Stomach (tissue), 9 donors: ENCODE measurements around the gene RSRC1. TPM values are rescaled to one million over a fixed set of nuclear protein-coding genes. Genes with fewer than 3 reads are reported as not detected.

ENCODE experiments used
- DNase-seq, 2 donors: peaks; one replicate each; pipeline versions ENCODE4 v3.0.0 to v3.0.0-alpha.2; 2013 to 2019
- H3K27ac ChIP-seq, 5 donors: fragments of 200-600 bp in 4 of 5; sonication (generic) in 4 of 5; one replicate each; pipeline ENCODE4 v1.5.1; 2013 to 2019; ENCODE audit warnings: mild to moderate bottlenecking in 1 of 5, moderate library complexity in 1 of 5
- H3K27me3 ChIP-seq, 3 donors: fragments of 200-600 bp; sonication (generic); one replicate each; pipeline ENCODE4 v1.5.1; 2017 to 2019; ENCODE audit warnings: mixed run types in 1 of 3
- H3K36me3 ChIP-seq, 4 donors: fragments of 200-600 bp; sonication (generic); 1 replicate in 3 of 4; 2 replicates in 1 of 4; pipeline ENCODE4 v1.5.1; 2016 to 2019
- H3K4me1 ChIP-seq, 4 donors: fragments of 200-600 bp; sonication (generic); one replicate each; pipeline ENCODE4 v1.5.1; 2016 to 2019
- H3K4me3 ChIP-seq, 4 donors: fragments of 200-600 bp; sonication (generic) in 3 of 4; one replicate each; pipeline ENCODE4 v1.5.1; 2016 to 2019; ENCODE audit warnings: mild to moderate bottlenecking in 1 of 4
- H3K9me3 ChIP-seq, 4 donors: fragments of 200-600 bp; sonication (generic); one replicate each; pipeline ENCODE4 v1.5.1; 2016 to 2019
- CTCF ChIP-seq, 7 experiments: fragments of 450-650 bp in 4 of 7; fragments of 200-600 bp in 3 of 7; sonication (generic) in 3 of 7; IDR thresholded peaks; one replicate each; pipeline ENCODE4 v1.5.1; 2016 to 2019; ENCODE audit warnings: antibody characterized with exemption in 7 of 7, control low read depth in 2 of 7, mild to moderate bottlenecking in 1 of 7
- EP300 ChIP-seq: sonication (generic); formaldehyde crosslinking; IDR thresholded peaks from one replicate; pipeline ENCODE4 v1.6.1; 2017; ENCODE audit warnings: antibody characterized with exemption
- POLR2A ChIP-seq, 4 donors: fragments of 450-650 bp; IDR thresholded peaks; one replicate each; pipeline ENCODE4 v1.6.1; 2016; ENCODE audit warnings: antibody characterized with exemption in 4 of 4, control low read depth in 2 of 4, mild to moderate bottlenecking in 1 of 4, moderate library complexity in 1 of 4
- POLR2AphosphoS5 ChIP-seq, 3 donors: sonication (generic); formaldehyde crosslinking; IDR thresholded peaks; one replicate each; pipeline ENCODE4 v1.6.1; 2016; ENCODE audit warnings: antibody characterized with exemption in 3 of 3
- WGBS, 5 donors: extraction: QIAGEN DNeasy Blood & Tissue Kit in 3 of 5; methylation state at CpG; one replicate each; pipeline versions ENCODE4 v1.1.5 to v1.1.7; 2013 to 2018; 5-methylcytosine and 5-hydroxymethylcytosine counted together
- intact Hi-C: fragments of 100-400 bp; cut with DNase I; formaldehyde crosslinking; loops from one replicate; pipeline ENCODE4 v1.15.1; 2023; ENCODE audit warnings: low total_unique reads
- polyA plus RNA-seq, 3 donors: library from polyadenylated mRNA; stranded (reverse); fragments of 200-250 nt; gene quantifications; one replicate each; pipeline ENCODE4 v1.2.3, GENCODE V29; 2013
- total RNA-seq, 5 donors: library from RNA; depleted of rRNA; stranded (reverse); fragments of >200 nt; gene quantifications; one replicate each; pipeline versions ENCODE4 v1.1.0 to v1.2.3, GENCODE V29; 2014 to 2016
- donor health status: healthy with polysubstance abuse.
- donor health status: Bipolar disorder and iron deficiency.
- donor health status: healthy.

RSRC1 gene
- total and polyA plus RNA-seq, 8 donors: 1.7 to 502 (median 12.0) TPM

DNA sequence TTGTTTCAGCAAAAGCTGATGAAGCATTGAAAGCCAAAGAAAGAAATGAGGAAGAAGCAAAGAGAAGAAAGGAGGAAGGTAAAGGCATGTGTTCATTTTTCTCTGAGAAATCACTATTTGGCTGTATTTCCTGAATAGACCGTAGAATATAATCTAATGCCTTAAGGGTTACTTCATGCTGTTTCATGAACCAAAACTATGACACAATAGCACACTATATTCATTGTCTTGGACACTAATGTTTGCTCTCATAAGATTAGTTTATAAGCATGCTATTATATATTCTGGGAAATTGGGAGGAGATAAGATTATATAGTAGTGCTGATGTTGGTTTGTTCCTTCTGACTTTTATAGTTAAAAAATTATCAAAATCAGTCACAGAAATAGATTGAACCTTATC lies 351.0 kb downstream of the RSRC1 start:
- WGBS, 5 donors: 0 to 53% (median 45%) methylated on average over 1 of the region's 1 CpG

DNA sequence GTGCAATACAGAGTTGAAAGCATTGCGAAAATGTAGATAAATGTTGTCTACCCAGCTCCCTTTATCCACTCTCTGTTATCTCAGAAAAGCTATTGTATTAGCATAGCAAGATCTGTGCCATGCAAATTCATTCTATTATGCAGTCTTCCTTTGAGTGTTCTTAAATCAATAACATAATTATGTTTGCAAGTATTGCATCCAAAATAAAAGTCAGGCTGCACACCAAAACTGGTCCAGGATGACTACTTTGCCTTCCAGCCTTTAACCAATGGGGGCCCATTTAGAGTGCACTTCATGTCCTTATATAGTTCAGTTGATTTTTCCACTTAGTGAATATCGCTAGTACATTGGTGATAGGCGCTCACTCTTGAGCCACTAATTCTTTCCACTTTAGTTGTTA lies 353.7 kb downstream of the RSRC1 start:
- intact Hi-C loops: no loop called here
- Histone ChIP-seq H3K36me3 (no peaks in the 10 kb centered on the region), H3K27me3 (no peaks in the 10 kb centered on the region), H3K9me3 (no peaks in the 10 kb centered on the region), H3K27ac (no peak overlapping the region), H3K4me1 (no peaks in the 10 kb centered on the region), H3K4me3 (no peak overlapping the region)
- no peak for TF ChIP-seq EP300
- no peak for TF ChIP-seq POLR2A (IDR thresholded peaks at IDR 0.05)
- no peak for TF ChIP-seq POLR2AphosphoS5 (IDR thresholded peaks at IDR 0.05)
- TF ChIP-seq CTCF (IDR thresholded peaks at IDR 0.05): no peak
- no peak for DNase-seq
- WGBS, 5 donors: 38 to 63% (median 45%) methylated on average over 3 of the region's 3 CpGs

More for the DNA sequence above, 351.0 kb downstream of the RSRC1 start:
- TF ChIP-seq POLR2AphosphoS5 (IDR thresholded peaks at IDR 0.05): no peak
- TF ChIP-seq CTCF (IDR thresholded peaks at IDR 0.05): no peak
- TF ChIP-seq POLR2A (IDR thresholded peaks at IDR 0.05): no peak
- TF ChIP-seq EP300: no peak
- DNase-seq: no peak
- H3K27me3 ChIP-seq: no peaks in the 10 kb centered on the region
- no peak overlapping the region for H3K27ac ChIP-seq
- H3K36me3 ChIP-seq: no peaks in the 10 kb centered on the region
- H3K4me3 ChIP-seq: no peak overlapping the region
- intact Hi-C loops: no loop called here
- H3K9me3 ChIP-seq: no peaks in the 10 kb centered on the region
- H3K4me1 ChIP-seq: no peaks in the 10 kb centered on the region

DNA sequence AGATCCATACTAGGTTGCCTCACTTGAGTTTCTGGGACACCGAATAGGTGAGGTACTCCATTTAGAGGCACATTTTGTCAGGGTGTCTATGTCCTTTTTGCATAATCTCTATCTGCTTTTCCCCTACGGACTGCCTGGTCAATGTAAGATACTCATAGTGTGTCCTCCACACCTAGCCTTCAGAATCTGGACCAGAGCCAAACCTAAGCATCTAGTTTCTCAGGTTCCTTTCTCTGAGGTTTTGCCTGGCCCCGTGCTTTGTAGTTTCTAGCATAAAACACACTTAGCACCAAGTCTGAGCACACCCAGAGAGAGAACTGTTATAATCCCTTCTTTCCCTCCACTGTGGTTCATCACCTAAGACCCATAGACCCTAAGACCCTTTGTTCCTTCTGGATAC lies 355.2 kb downstream of the RSRC1 start:
- H3K4me3 ChIP-seq: no peak overlapping the region
- no peak for TF ChIP-seq EP300
- TF ChIP-seq POLR2A (IDR thresholded peaks at IDR 0.05): no peak
- TF ChIP-seq POLR2AphosphoS5 (IDR thresholded peaks at IDR 0.05): no peak
- TF ChIP-seq CTCF (IDR thresholded peaks at IDR 0.05): no peak
- 62 to 83% (median 74%) methylated on average over 3 of the region's 3 CpGs for WGBS, 5 donors
- no peak for DNase-seq
- H3K9me3 ChIP-seq: no peaks in the 10 kb centered on the region
- no peaks in the 10 kb centered on the region for H3K27me3 ChIP-seq
- intact Hi-C loops: no loop called here
- H3K4me1 ChIP-seq: no peaks in the 10 kb centered on the region
- no peaks in the 10 kb centered on the region for H3K36me3 ChIP-seq
- H3K27ac ChIP-seq: no peak overlapping the region

DNA sequence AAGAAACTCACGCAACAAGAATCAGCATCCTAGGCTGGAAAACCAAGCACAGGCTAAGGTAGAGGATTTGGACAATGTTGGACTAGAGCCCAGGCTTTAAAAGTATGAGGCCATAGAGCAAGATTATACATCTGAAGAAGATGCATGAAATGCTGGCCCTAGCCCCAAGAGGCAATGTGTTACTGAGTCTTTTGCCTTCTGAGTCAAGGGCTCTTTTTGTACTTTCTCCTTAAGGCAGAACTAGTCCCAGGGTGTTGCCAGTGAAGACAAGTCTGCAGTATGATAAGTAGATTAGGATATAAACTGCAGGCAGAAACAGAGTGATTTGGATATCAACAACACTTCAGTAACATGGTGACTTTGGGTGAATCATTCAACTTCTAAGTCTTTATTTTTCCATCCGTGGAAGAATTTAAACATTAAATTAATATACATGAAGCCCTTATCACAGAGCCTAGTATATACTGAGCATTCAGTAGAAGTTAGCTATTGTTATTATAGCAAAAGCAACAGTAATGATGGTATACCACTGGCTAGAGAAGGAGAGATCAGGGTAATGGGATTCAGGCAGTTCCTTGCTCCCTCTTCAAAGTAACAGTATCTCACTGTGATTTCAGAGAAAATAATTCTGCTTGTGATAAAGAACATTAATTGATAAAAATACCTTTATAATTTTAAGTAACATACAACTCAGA lies 361.2 kb downstream of the RSRC1 start:
- no peak overlapping the region for H3K27ac ChIP-seq
- H3K27me3 ChIP-seq: no peaks in the 10 kb centered on the region
- H3K4me1 ChIP-seq: no peaks in the 10 kb centered on the region
- intact Hi-C loops: no loop called here
- H3K36me3 ChIP-seq: no peaks in the 10 kb centered on the region
- WGBS, 5 donors: 86 to 89% (median 88%) methylated on average over 2 of the region's 2 CpGs
- no peak overlapping the region for H3K4me3 ChIP-seq
- no peak for TF ChIP-seq POLR2AphosphoS5 (IDR thresholded peaks at IDR 0.05)
- no peak for TF ChIP-seq EP300
- TF ChIP-seq CTCF (IDR thresholded peaks at IDR 0.05): no peak
- no peak for TF ChIP-seq POLR2A (IDR thresholded peaks at IDR 0.05)
- H3K9me3 ChIP-seq: no peaks in the 10 kb centered on the region
- DNase-seq: no peak
